GM21717 (cell line): ENCODE data around the gene SKAP1.

Source experiments
- ATAC-seq: cut with Tn5 transposase; IDR thresholded peaks from one replicate; pipeline ENCODE4 v1.9.1; 2021; ENCODE audit warnings: mild to moderate bottlenecking, moderate library complexity; ENCODE audit not compliant: unreplicated experiment

The SKAP1 gene

DNA sequence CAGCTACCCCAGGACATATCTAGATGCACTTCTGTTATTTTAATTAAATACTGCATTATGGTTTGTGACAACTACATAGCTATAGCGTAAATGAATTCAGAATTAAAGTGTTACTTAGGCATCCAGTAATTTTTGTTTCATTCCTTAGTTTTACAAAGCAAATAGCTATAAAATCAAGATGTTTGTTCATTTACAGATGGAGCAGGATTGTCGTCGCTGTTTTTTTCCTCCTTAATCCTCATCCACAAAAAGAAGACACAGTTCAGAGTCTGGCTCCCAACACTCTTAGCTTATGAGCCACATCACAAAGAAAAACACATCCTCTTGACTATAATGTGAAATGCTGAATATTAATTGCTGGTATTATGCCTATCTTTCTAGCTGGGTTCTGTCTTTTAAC lies 278.8 kb downstream of the SKAP1 start:
- no peak for ATAC-seq

DNA sequence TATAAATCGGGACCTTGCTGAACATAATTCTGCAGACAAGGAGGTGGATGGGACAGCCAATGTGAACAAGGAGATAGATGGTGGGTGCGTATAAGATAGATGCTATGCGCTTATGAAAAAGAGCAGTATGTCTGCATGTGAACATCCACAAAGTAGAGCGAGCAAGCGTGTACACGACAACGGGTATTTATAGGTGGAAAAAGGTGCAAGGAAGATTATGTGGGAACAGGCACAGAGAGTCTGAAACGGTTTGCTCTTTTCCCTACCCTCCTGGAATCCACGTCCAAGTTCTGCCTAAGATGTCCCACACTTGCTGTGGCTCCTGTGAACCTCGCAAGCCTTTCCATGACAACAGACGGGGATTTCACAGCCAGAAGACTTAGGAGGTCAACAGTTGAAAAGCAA lies 279.4 kb downstream of the SKAP1 start:
- ATAC-seq = no peak

GRCh38 chr17:48149787-48150463 lies 280.1 kb downstream of the SKAP1 start:
- ATAC-seq = no peak

DNA sequence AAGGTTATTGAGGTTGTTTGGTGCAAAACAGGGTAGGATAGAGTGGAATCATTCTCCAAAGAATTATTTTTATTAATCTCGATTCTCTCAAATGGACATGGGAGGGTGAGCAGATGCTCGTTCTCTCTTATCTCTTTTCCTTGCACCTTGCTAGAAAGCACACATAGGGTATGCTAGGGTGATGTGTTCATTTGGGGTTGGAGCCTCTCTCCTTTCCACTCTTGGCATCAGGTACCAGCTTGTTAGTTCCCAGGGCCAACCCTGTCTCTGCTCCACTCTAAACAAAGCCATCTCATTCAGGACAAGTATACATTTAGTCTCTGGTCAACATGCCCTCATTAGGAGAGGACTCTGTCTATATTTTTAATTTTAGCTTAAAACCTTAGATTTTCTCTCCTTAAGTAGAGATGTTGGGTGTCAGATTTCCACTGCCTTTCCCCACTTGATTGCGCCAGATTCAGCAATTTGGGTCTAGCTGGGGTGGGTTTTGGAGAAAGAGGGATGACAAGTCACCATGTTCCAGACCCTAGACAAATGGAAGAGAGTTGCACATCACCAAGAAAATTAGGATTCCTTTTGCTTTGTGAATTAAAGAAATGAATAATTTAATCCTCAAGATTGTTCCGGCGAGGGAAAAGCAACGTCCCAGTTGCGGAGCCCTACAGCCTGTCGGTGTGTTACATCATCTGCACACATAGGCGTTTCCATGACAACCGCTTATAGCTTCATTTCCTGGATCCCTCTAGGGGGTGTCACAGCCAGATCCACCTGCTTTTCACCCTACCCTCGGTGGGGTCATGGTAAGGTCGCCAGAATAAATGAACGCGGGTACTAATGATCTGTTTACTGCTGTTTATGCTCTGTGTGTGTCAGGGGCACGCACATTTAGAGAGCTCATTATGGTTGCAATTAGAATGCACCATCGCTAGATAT lies 280.9 kb downstream of the SKAP1 start:
- no peak for ATAC-seq

DNA sequence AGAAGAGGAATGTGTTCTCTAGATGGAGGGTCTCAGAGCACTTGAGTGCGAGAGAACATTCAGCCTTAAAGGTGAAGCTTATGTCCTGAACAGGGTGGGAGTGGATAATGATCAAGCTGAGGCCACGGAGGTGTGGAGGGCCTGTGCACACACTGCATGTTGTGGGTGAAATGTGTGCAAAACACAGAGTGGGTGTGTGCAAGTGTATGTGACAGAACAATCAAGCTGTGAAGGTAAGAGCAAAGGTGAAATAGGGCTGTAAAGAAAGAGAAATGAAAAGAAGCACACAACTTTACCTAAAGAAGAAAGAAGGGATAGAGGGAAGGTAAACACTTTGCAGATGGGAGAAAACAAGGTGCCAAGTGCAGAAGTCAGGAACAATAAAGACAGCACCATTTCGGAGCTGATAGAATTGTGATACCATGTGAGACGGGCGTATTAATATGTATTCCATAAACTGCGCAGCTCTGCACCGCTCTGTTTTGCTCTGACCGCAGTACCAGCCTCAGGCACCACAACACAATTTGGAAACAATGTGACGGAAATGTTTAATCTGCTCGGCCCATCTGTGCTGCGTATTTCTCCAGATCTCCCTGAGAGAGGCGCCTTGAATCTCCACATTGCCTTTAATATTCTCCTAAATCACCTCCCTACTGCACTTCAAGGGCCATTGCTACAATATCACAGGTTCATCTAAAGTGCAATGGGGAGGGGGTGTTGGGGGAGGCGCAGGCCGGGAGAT lies 281.8 kb downstream of the SKAP1 start:
- ATAC-seq = no peak

GRCh38 chr17:48144976-48145798 lies 284.8 kb downstream of the SKAP1 start:
- no peak for ATAC-seq

DNA sequence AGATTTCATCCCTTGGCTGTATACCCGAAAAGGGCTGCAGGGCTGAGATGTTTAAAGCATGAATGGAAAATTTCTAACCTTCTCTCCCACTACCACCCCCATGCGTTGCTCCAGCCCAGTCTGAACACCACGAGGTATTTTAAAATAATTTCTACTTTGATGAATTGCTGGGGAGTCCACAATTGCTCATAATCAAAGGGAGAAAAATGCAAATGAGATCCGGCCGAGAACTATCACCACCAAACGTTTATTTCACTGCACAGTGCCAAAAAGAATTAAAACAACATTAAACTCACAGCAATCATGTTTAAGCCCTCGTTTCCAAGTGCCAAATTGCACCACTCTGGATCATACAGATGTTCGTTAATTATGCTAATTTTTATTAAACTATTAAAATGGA lies 285.8 kb downstream of the SKAP1 start:
- ATAC-seq = no peak

DNA sequence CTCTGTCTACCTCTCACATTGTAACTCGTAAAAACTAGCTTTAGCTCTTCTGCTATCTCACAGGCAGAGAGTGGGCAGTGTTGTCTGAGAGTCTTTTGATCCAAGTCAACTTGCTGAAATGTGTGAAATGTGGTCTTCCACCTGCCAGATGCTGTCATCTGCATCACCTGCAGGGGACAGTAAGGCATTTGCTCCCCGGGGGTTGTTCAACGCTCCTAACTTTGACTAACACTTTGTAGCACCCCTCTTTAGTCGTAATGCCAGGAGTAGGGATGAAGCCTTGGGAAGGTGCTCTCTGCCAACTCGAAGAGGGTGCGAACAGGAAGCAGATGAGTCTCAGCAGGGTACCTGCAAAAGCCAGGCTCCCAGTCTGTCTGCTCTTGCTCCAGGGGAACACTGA lies 286.4 kb downstream of the SKAP1 start:
- no peak for ATAC-seq

DNA sequence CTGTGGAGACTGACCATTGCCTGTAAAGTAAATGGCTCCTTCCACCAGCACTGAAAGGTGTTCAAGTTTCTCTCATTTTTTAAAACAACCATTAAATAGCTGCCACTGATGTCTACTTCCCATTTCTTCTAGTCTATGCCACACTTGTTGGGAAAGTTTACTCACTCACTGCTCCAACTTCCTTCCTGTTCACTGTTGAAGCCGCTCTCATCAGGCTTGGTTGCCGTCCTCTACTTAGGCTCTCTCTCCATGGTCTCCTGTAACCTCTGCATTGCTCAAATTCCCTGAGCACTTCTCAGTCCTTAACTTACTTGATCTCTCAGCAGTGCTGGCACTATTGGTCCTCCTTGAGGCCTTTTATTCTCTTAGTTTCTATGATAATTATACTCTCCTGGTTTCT lies 290.1 kb downstream of the SKAP1 start:
- no peak for ATAC-seq

- no peak for ATAC-seq
Observed at GRCh38 chr17:48137656-48138055, 292.4 kb downstream of the SKAP1 start.

DNA sequence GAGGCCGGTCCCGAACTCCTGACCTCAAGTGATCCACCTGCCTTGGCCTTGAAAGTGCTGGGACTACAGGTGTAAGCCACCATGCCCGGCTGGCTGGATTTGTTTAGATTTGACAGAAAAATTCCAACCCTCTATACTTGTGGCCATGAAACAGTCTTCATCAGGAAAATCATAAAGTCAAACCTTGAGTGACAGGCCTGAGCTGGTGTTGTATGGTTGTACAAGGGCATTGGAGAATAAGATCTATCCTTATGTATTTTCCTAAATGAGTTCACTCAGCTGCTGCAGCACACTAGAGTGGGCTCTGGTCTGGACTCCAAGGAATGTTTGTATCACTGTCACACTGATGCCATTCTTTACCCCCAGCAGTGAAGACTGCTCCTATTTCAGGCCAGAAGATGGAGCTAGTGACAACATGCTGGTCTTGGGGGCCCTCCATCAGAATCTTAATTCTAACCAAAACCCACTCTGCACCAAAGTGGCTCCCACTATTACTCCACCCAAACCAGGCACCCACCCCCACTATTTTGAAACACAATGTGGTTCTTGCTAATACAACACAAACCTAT lies 295.0 kb downstream of the SKAP1 start:
- ATAC-seq = no peak

- ATAC-seq = no peak
Observed at GRCh38 chr17:48132385-48132784, 297.6 kb downstream of the SKAP1 start.

GRCh38 chr17:48131216-48131824 lies 298.7 kb downstream of the SKAP1 start:
- ATAC-seq = no peak

DNA sequence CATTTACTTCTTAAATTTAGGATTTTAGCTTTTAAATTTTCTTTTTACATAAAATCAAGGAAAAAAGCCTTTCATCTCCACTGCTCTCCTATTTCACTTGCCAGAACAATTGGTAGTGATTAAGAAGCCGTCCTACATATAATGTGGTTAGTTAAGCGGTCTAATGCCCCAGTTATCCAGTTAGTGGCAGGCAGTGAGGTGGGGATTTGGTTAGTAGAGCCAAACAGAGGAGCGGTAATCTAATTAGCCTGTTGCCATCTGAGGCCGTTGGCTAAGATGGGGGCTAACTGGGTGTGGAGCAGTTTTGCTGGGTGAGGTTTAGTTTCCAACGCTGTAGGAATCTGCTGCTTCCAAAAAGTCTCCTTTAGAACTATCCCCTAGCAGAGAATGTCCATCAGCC lies 300.0 kb downstream of the SKAP1 start:
- no peak for ATAC-seq

DNA sequence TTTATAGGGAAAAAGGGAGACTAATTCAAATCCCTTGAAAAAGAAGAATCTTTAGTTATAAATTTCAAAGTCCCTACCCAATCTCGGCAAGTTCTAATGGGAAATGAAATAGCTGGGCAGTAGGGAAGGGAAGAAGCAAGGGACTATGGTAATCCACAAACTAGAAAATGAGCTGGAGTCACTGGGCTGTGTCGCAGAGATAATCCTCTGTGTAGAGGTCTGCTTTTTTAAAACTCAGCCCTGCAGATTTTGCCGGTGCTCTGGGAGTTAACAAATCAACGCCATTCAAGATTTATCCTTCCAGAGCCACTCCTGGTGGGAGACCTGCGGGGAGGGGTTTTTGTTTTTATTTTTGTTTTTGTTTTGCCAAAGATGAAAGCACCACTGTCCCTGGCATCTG lies 301.6 kb downstream of the SKAP1 start:
- no peak for ATAC-seq

- no peak for ATAC-seq
Observed at GRCh38 chr17:48127371-48128051, 302.5 kb downstream of the SKAP1 start.

DNA sequence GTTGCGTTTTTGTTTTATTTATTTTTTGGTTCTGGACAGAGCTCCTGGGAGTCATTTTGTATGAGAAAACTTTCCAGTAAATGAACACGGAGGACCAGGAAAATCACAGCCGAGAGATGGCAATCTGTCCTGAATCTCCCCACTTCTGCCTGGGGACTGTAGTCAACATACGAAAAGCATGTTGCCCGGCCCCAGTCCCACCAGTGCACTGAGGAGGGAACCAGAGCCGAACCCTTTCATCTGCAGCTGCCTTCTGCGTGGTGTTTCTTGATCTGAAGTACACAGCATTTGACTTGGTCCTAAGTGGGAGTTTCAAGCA lies 303.5 kb downstream of the SKAP1 start:
- no peak for ATAC-seq

- ATAC-seq = no peak
Observed at GRCh38 chr17:48125829-48126531, 304.0 kb downstream of the SKAP1 start.
